GM12878 (cell line): Measurements from ENCODE around the gene OR52N5. TPM values are rescaled to one million over a fixed set of nuclear protein-coding genes. Genes with fewer than 3 reads are reported as not detected.

ENCODE experiments used
- BCLAF1 ChIP-seq: fragments of 450-650 bp; IDR thresholded peaks from 2 replicates; pipeline ENCODE4 v1.6.1; 2017; ENCODE audit warnings: antibody characterized with exemption, mild to moderate bottlenecking, moderate library complexity
- CEBPB ChIP-seq, 2 experiments: fragments of 150-350 bp in 1 of 2; IDR thresholded peaks; 2 replicates each; pipeline ENCODE4 v1.6.1; 2012 to 2014; ENCODE audit warnings: low read depth in 2 of 2, low read length in 2 of 2, borderline replicate concordance in 1 of 2, inconsistent platforms in 1 of 2
- SKIL ChIP-seq: fragments of 450-650 bp; IDR thresholded peaks from 2 replicates; pipeline ENCODE4 v1.6.1; 2017; ENCODE audit warnings: mild to moderate bottlenecking, low read depth, inconsistent platforms; ENCODE audit not compliant: poor library complexity, severe bottlenecking
- SREBF2 ChIP-seq: IDR thresholded peaks from 2 replicates; pipeline ENCODE4 v1.6.1; 2012; ENCODE audit warnings: mild to moderate bottlenecking, low read length
- ZBTB11 ChIP-seq: fragments of 450-650 bp; formaldehyde crosslinking; IDR thresholded peaks from 2 replicates; pipeline ENCODE4 v1.5.0; 2022; ENCODE audit warnings: mild to moderate bottlenecking, missing genetic modification characterization
- polyA plus RNA-seq, 11 experiments: library from polyadenylated mRNA; depleted of rRNA in 4 of 11; unstranded in 6 of 11; stranded (reverse) in 5 of 11; fragments of >200 nt; fragmentation: Nextera tagmentation in 4 of 11; fragmentation: Illumina TruSeq in 1 of 11; extraction: Ambion mirVana in 4 of 11; extraction: Trizol in 1 of 11; gene quantifications; 1 replicate in 1 of 11; 2 replicates in 10 of 11; pipeline versions ENCODE4 v1.2.1 to v1.2.3, GENCODE V29; 2011 to 2016; ENCODE audit warnings: inconsistent platforms in 2 of 11, missing spikeins in 2 of 11, low read depth in 1 of 11
- total RNA-seq, 4 experiments: library from RNA; depleted of rRNA in 3 of 4; stranded (reverse); fragments of >200 nt in 3 of 4; fragmentation: Illumina TruSeq in 1 of 4; extraction: Trizol in 1 of 4; gene quantifications; 2 replicates each; pipeline versions ENCODE4 v1.2.1 to v1.2.3, GENCODE V29; 2013 to 2021

OR52N5 gene
- total and polyA plus RNA-seq, 10 of the 15 experiments (the other 5 are each of a cell fraction or from before 2014, with no cell fraction given) = not detected

- no peak for TF ChIP-seq ZBTB11 (CRISPR knock-in tag)
- TF ChIP-seq SREBF2 = no peak
- no peak for TF ChIP-seq BCLAF1
- no peak for TF ChIP-seq SKIL
- TF ChIP-seq CEBPB (IDR thresholded peaks at IDR 0.05; ENCODE audit: borderline replicate concordance in 1 of 2, low read depth in 2 of 2, low read length in 2 of 2) = no peak
- TF ChIP-seq, all 136 proteins: peak for 0
Measured at GRCh38 chr11:5791165-5791564, 8.0 kb upstream of the OR52N5 start, which contains the start of gene OR52N1 (continued).
